GM12801 (cell line): ENCODE measurements around the gene RALB.

ENCODE experiments used
- CTCF ChIP-seq: IDR thresholded peaks from one replicate; pipeline ENCODE4 v1.5.1; 2011; ENCODE audit warnings: control low read depth; ENCODE audit not compliant: insufficient read length; ENCODE audit errors: extremely low read depth

The RALB gene

GRCh38 chr2:120246546-120247300, 5.9 kb upstream of the RALB start:
- no peak for TF ChIP-seq CTCF

- no peak for TF ChIP-seq CTCF
Observed at GRCh38 chr2:120247851-120248250, 4.8 kb upstream of the RALB start.

- no peak for TF ChIP-seq CTCF
Observed at GRCh38 chr2:120250640-120251039, 2.0 kb upstream of the RALB start.

GRCh38 chr2:120251078-120251477, 1.6 kb upstream of the RALB start:
- TF ChIP-seq CTCF: no peak

GRCh38 chr2:120251880-120252224, 800 bp upstream of the RALB start:
- TF ChIP-seq CTCF: no peak

- no peak for TF ChIP-seq CTCF
Observed at GRCh38 chr2:120253021-120253882, 600 bp downstream of the RALB start.

GRCh38 chr2:120254178-120254577, 1.5 kb downstream of the RALB start:
- TF ChIP-seq CTCF: no peak
